ENCODE measurements around the gene CYB5RL. TPM values are rescaled to one million over a fixed set of nuclear protein-coding genes. Genes with fewer than 3 reads are reported as not detected.
"Not testable (repeated sequence)": the region's sequence is repeated elsewhere in the genome, so short reads cannot be mapped to it uniquely, and the experiment has no call there.

The CYB5RL gene, protein sequence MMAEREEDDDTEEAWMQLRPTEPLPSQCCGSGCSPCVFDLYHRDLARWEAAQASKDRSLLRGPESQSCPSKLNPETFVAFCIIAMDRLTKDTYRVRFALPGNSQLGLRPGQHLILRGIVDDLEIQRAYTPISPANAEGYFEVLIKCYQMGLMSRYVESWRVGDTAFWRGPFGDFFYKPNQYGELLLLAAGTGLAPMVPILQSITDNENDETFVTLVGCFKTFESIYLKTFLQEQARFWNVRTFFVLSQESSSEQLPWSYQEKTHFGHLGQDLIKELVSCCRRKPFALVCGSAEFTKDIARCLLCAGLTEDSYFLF
- total RNA-seq (2014; rRNA removed; shearing (Covaris generic)) = 5.5 and 6.2 TPM in 2 replicates

DNA sequence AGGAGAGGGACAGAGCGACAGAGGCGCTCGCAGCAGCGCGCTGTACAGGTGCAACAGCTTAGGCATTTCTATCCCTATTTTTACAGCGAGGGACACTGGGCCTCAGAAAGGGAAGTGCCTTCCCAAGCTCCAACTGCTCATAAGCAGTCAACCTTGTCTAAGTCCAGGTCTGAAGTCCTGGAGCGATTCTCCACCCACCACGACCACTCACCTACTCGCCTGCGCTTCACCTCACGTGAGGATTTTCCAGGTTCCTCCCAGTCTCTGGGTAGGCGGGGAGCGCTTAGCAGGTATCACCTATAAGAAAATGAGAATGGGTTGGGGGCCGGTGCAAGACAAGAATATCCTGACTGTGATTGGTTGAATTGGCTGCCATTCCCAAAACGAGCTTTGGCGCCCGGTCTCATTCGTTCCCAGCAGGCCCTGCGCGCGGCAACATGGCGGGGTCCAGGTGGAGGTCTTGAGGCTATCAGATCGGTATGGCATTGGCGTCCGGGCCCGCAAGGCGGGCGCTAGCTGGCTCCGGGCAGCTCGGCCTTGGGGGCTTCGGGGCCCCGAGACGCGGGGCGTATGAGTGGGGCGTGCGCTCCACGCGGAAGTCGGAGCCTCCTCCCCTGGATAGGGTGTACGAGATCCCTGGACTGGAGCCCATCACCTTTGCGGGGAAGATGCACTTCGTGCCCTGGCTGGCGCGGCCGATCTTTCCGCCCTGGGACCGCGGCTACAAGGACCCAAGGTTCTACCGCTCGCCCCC is at the start of gene CYB5RL, which contains the start of gene MRPL37:
CYB5RL (minus strand) TSS at position 266 of the 754 bp plus-strand sequence. CDS start 4,414 bp downstream, outside the sequence.
MRPL37 (plus strand) TSS at position 403 of the 754 bp plus-strand sequence; CDS start at position 480, 77 bp downstream.
- peak; percentile 99 for DNase-seq (ENCODE audit: low spot score)
- in situ Hi-C loops (cut with HindIII; ENCODE audit: low sequenced_read_pairs) = no loop called here

DNA sequence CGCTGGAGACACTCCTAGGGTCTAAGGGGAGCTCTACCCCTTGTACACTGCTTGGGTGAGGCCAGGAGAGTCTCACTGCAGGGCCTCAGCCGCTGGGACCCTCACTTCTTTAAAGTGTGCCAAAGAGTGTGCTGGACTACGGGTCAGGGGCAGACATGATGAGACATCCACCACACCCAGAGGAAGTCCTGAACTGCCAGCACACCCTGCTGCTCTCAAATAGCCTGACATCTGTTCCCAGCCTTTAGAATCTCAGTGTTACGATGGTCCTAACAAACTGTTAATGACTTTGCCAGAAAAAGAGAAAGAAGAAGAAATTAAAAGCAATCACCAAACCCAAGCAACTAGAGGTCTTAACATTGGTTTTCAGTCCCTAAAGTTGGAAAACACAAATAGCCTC is 49.1 kb upstream of the CYB5RL start:
- DNase-seq (ENCODE audit: low spot score) = peak; percentile 54
- in situ Hi-C loops (cut with HindIII; ENCODE audit: low sequenced_read_pairs) = no loop called here

DNA sequence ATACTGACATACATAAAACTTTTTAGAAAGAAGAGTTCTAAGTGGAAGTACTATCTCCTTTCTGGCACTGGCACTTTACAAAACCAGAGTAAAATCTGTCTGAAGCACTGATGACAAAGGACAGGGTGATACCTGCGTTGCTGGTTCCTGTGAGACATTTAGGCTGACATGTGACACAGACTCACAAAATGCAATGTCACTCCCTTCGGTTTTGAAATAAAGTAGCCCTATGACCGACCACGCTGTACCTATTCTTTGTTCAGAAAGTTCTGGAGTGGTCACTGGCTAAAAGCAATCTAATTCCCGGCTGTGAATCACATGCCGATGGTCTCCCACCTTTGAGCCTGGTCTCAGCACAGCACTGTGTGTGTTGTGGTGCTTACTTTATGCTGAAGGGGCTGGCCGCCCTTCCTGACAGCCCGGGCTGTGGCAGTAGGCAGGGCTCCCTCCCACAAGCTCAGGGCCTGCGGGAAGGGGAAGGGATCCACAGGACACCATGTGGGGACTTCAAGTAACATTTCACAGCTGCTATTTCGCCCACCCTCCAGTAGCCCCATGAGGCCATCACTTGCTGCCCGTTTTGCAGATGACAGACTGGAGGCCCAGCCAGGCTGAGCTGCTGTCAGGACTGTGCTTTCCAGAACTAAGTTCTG is 48.2 kb upstream of the CYB5RL start:
- in situ Hi-C loops (cut with HindIII; ENCODE audit: low sequenced_read_pairs) = no loop called here
- no peak for DNase-seq (ENCODE audit: low spot score)

- DNase-seq (ENCODE audit: low spot score) = no peak
- in situ Hi-C loops (cut with HindIII; ENCODE audit: low sequenced_read_pairs) = no loop called here
These were observed 46.4 kb upstream of the CYB5RL start for GRCh38 chr1:54246116-54246721.

- DNase-seq (ENCODE audit: low spot score) = peak; percentile 78
- in situ Hi-C loops (cut with HindIII; ENCODE audit: low sequenced_read_pairs) = no loop called here
These were observed 45.7 kb upstream of the CYB5RL start for GRCh38 chr1:54245501-54245900.

GRCh38 chr1:54244655-54245054 is 44.8 kb upstream of the CYB5RL start:
- in situ Hi-C loops (cut with HindIII; ENCODE audit: low sequenced_read_pairs) = no loop called here
- no peak for DNase-seq (ENCODE audit: low spot score)

- in situ Hi-C loops (cut with HindIII; ENCODE audit: low sequenced_read_pairs) = no loop called here
- no peak for DNase-seq (ENCODE audit: low spot score)
These were observed 43.2 kb upstream of the CYB5RL start for GRCh38 chr1:54243022-54243421.

- DNase-seq (ENCODE audit: low spot score) = no peak
- in situ Hi-C loops (cut with HindIII; ENCODE audit: low sequenced_read_pairs) = no loop called here
These were observed 41.5 kb upstream of the CYB5RL start for GRCh38 chr1:54241364-54241763.

DNA sequence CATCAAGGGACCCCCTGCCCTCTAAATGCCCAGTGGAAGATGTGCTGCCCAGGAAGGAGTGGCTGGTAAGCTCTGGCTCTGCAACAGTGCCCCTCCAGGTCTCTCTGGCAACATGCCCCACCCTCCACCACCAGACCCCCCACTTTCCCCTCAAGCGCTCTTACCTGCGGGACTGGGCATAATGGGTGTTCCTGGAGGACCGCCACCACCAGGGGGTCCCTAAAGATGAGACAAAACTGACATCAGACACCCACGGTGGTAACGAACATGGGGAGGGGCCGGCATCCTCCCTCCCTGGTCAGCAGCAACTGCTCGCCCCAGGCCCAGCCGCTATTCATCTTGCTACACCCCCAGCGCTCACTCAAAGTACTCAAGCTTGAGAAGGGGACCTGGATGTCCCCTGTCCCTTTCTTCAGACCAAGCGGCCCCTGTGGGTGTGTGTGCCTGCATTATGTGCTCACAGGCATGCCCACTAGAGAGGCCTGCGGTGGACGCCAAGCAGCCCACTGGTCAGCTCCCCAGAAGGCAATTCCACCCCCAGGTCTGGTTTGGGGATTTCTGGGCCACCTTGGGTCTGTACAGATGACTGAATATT is 41.0 kb upstream of the CYB5RL start:
- in situ Hi-C loops (cut with HindIII; ENCODE audit: low sequenced_read_pairs) = no loop called here
- no peak for DNase-seq (ENCODE audit: low spot score)

GRCh38 chr1:54239631-54240031 is 39.8 kb upstream of the CYB5RL start:
- in situ Hi-C loops (cut with HindIII; ENCODE audit: low sequenced_read_pairs) = no loop called here
- peak; percentile 61 for DNase-seq (ENCODE audit: low spot score)

DNA sequence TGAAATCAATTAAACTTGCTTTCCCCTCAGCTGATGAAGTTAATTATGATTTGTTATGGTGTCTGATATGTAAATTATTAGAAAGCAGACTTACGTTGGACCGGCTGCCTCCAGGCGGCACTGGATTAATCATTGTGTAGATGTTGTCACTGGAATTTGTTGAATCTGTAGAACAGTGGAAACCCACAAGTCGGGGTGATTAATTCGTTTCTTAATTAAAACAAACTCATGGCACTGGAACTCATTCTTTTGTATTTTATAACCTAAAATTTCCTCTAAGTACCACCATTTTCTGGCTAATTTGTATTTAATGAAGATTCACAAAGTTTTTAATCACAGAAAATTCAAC is 39.2 kb upstream of the CYB5RL start:
- in situ Hi-C loops (cut with HindIII; ENCODE audit: low sequenced_read_pairs) = no loop called here
- DNase-seq (ENCODE audit: low spot score) = no peak

- no peak for DNase-seq (ENCODE audit: low spot score)
- in situ Hi-C loops (cut with HindIII; ENCODE audit: low sequenced_read_pairs) = no loop called here
These were observed 38.7 kb upstream of the CYB5RL start for GRCh38 chr1:54238353-54239034.

DNA sequence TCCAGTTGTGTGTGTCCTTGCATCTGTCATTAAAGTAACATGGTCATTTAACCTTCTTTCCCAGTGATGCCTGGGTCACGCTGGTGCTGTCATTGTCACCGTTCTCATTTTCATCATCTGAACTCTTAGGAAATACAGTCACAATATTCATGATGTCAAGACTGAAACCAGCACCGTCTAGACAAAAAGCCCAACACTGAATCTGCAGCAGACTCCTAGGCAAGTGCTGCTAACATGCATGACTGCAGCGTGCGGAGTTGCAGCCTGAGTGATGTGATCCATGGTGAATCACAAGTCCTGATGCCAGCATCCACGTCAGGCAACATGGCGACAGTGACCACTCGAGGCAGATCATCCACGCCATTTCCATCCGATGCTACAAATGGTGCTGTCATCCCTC is 37.8 kb upstream of the CYB5RL start:
- in situ Hi-C loops (cut with HindIII; ENCODE audit: low sequenced_read_pairs) = no loop called here
- no peak for DNase-seq (ENCODE audit: low spot score)

- no peak for DNase-seq (ENCODE audit: low spot score)
- in situ Hi-C loops (cut with HindIII; ENCODE audit: low sequenced_read_pairs) = no loop called here
These were observed 34.5 kb upstream of the CYB5RL start for GRCh38 chr1:54234284-54234683.

GRCh38 chr1:54233196-54233595 is 33.4 kb upstream of the CYB5RL start:
- DNase-seq (ENCODE audit: low spot score); in situ Hi-C loops (cut with HindIII; ENCODE audit: low sequenced_read_pairs): not testable (repeated sequence)

- no peak for DNase-seq (ENCODE audit: low spot score)
- in situ Hi-C loops (cut with HindIII; ENCODE audit: low sequenced_read_pairs) = no loop called here
These were observed 30.9 kb upstream of the CYB5RL start for GRCh38 chr1:54230507-54231339.

DNA sequence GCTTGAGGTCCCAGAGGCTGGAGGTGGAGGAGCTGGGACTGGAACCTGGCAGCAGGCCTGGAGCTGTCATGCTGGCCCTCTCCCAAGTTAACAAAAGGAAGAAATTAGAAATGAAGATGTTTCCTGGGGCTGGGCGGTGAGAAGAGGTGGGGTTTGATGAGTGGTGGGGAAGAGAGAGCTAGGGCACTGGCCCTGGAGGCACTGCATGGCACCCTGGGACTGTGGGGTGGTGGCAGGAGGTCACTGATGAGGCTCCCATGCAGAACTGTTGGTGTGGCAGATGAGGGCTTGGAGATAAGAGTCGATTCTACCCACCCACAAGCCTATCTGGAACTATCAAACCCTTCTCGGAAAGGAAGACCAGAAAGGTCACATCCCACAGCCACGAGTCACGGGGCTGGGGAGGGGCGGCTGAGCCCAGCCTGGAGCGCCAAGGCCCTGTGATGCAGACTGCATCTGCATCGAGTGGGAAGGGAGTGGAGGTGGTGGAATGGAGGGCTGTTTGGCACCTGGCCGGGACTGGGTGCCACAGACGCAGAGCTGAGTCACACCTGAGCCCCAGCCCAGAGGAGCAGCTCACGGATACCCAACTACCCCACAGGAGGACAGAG is 29.6 kb upstream of the CYB5RL start:
- in situ Hi-C loops (cut with HindIII; ENCODE audit: low sequenced_read_pairs) = no loop called here
- DNase-seq (ENCODE audit: low spot score) = no peak
